HG03354 (cell line): Measurements from ENCODE around the gene TNFRSF25.

Experiments used
- ATAC-seq: cut with Tn5 transposase; IDR thresholded peaks from one replicate; pipeline ENCODE4 v1.9.1; 2021; ENCODE audit warnings: mild to moderate bottlenecking; ENCODE audit not compliant: unreplicated experiment, poor library complexity, severe bottlenecking

TNFRSF25 gene

DNA sequence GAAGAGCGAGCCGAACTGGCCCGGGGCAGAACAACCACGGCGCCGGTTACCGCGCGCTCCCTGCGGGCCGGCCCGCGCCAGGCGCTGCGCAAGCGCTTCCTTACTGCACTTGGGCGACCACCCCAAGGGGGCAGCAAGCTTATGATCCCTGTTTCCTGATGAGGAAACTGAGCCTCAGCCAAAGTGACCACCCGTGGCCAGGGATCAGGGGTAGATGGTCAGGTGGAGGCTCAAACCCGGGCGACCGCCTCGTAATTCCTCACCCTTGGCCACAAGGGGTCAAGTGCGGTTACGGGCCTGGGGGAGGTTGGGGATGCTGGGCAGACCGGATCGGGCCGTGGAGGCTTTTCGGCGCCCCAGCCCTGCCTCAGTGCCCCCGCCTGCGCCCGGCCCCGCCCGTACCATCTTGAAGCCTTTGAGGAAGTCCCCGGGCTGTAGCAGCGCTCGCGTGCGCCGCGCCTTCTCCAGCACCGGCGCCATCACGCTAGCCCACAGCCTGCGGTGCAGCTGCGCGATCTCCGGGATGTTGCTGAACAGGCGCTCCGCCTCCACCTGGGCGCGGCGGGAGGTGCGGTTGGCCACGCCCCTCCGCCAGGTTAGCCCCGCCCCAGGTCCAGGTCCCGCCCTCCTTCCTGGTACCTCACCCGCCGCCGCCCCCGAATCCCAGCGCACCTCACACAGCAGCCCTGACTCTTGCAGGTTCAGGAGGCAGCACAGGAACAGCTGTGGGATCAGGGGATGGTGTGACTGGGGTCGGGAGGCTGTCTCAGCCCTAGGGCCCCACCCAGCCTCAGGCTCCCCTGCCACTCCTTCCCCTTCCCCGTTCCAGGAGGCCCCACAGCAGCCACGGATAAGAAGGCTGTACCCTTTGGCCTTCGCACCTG, 5.4 kb upstream of the TNFRSF25 start:
- no peak for ATAC-seq

DNA sequence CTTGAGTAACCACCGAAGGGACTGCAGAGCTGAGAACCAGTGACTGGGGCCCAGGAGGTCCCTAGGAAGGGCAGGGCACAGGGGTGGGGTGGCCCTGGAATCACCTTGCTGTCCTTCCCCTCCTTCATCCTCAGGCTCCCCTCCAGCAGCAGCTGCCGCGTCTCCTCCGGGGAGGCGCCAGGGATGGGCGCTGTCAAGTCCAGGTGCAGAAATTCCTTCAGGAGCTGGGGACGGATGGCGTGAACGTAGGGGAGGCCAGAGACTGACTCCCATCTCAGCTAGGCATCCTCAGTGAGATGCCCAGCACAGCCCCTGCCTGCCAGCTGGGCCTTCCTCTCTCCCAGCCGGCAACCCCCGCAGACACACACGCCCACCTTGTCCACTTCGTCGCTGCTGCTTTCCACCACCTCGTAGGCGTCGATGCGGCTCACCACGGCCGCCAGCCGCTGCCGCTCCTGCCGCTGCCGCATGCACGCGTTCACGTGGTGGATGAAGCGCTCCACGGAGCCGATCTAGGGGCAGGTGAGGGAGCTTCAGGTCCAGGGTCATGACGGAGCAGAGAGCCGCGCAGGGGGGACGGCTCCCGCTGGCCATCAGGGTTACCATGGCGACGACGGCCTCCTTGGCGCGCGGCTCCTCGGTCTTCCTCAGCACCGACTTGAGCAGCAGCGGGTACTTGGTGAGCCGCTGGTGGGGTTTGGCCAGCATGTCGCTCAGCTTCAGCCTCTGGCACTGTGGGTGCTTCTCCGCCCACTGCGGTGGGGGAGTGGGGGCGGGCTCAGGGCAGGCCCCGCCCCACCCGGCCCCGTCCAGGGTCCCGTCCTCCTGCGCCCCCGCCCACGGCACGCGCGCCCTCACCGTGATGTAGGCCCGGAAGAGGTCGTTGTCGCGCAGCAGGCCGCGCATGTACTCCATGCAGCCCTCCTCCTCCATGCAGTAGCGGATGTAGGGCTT, 4.4 kb upstream of the TNFRSF25 start:
- ATAC-seq = no peak

DNA sequence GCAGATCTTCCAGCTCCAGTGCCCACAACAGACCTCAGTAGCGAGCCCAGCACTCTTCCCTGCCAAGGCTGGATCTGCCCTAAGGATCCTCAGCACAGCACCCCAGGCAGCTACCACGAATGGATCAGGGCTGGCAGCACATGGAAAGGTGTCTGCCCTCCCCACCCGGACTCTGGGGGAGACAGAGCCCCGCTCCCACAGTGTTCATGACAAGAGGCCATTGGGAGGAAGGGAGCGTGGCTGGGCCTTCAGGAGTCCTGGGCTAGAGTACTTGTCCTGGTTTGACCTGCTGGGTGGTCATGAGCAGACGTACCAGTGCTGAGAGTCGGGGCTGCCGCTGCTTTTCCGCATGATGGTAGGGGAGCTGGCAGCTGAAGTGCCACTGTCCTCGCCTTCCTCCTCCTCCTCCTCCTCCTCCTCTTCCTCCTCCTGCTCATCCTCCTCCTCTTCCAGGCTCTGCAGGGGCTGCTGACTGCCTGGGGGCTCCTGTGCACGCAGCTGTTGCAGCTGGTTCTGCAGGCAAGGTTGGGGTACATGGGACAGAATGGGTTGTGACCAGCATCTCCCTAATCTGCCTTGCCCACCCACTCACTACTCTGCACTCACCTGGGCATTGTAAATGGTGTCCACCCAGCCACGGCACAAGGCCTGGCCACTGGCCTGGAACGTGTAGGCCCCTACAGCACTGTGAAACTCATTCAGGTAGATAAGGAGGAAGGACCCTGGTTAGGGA, 2.9 kb upstream of the TNFRSF25 start:
- ATAC-seq = no peak

DNA sequence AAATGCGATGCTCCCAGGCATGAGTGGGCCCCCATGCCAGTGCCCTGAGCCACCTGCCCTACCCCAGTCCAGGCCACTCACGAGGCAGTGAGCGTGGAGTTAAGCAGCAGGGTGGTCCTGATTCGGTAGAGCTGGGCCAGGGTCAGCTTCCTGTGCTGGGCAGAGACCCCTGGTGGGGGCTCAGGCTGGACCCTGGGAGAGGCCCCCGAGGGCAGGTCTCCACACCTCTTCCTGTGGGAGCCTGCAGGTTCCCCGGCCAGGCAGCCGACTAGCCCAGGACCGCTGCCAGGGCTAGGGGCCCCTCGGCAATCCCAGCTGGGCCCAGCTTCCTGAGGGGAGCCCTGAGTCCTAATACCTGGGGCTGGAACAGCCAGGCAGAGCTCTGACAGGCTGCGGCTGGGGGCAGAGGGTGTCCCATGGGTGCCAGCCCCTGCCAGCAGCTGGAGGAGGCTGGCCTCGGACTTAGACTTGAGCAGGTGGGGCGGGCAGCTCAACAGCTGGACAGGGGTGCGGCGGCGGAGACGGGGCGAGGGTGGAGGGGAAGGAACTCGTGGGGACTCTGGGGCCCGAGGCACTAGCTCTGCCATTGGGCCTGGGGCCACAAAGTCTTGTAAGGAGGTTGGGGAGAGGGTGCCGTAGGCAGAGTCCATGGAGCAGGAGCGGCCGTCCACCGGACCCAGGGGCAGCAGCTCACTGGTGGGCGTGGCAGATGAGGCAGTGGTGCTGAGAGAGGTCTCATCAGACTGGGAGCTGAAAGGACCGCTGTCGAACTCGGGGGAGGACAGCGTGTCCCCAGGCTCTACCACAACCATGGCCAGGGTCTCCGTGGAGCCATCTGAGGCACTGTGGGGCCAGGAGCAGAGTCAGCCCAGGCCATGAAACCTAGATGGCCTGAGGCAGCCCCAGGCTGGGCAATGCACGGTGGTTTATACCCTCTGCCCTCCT, 2.0 kb upstream of the TNFRSF25 start:
- ATAC-seq = no peak

DNA sequence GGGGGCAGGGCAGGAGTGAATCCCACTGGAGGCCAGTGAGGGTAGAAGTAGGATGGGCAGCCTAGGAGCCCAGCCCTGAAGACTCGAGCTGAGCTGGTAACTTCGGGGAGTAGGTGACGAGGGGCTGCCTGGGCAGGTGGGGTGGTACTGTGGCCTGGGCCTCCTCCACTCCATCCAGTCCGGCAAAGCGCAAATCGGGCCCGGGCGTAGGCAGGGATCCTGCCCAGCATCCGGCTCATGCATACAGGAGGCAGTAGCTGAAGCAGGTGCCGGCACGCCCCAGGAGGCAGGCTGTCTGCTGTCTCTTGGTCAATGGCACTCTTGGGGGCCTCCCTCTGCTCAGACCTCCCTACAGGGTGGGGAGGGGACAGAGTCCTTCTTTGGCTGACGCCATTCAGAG, 1.3 kb upstream of the TNFRSF25 start:
- ATAC-seq = no peak

DNA sequence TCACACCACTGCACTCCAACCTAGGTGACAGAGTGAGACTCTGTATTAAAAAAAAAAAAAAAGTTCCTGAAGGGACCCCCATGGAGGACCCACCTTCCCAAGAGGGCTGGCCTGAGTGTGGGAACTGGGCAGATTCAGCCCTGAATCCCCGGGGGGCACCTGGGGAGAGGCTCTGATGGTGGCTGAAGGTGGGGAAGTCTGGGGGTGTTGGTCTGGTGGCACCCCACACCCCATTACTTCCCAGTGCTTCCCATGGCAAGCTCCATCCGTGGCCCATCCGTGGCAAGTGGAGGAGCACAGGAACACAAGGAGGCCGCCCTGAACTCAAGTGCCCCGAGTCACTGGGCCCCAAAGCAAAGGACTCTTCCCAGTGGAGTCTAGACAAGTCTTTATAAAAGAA, 778 bp upstream of the TNFRSF25 start:
- ATAC-seq = no peak

DNA sequence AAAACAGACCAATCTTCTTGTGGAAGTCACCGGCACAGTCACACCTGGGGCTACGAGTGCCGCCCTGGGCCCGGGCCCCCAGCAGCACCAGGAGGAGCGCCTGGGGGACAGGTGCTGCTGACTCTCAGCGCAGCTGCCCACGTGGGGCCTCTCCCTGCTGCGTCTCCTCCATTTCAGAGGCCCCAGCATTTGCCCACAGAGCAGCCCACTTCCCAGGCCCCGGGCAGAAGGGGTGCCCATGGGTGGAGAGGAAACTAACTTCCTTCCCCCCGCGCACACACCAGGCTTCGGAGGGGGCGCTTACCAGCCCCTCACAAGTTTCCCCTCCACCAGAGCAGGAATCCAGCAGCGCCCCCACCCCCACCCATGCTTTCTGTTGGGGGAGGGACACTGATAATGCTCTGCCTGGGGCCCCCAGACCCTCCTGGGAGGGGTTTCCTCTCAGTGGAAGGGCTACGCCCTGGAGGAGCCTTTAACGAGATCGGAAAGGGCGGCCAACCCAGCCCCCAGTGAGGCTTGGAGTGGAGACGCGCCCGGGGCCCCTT, 440 bp downstream of the TNFRSF25 start:
- ATAC-seq = no peak

DNA sequence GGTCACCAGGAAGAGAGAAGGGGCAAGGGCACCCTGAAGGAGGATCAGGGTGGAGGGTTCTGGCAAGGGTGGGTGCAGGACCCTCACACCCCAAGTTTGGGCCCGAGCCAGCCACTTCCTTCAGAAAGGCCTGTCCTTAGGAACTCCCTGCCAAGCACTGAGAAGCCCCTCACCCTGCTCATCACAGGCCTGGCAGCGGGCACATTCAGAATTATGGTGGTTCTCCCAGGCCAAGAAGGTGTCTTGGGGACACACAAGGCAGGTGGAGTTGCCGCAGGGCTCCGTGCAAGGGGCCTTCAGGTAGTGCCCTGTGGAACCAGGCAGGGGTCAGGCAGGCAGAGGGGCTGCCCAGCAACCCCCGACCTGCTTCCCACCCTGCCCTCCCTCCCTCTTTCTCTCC, 1.1 kb downstream of the TNFRSF25 start:
- ATAC-seq = no peak

DNA sequence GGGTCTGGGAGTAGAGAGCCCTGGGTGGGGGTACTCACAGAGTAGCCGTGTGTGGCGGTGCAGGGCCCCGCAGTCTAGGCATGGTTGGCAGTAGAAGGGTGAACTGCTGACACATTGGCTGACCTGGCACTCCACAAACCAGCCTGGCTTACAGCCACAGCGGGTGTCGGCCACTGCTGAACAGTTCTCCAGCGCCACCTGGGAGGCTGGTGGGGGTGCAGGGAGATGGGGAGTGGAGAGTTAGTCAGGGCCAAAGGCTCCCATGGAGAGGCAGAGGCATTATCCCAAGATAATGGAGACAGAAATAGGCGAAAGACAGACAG, 1.5 kb downstream of the TNFRSF25 start:
- no peak for ATAC-seq

DNA sequence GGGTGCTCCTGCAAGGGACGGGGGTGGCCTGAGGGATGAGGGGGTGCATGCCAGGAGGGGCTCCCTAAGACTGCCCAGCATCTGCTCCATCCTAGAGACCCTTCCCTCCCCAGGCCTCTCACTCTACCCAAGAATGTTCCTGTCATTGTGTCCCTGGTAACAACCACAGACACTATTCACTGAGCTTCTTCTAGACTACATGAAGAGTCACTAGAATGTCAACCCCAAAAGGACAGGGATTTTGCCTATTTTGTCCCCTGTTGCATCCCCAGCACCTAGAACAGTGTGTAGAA, 2.9 kb downstream of the TNFRSF25 start:
- no peak for ATAC-seq

DNA sequence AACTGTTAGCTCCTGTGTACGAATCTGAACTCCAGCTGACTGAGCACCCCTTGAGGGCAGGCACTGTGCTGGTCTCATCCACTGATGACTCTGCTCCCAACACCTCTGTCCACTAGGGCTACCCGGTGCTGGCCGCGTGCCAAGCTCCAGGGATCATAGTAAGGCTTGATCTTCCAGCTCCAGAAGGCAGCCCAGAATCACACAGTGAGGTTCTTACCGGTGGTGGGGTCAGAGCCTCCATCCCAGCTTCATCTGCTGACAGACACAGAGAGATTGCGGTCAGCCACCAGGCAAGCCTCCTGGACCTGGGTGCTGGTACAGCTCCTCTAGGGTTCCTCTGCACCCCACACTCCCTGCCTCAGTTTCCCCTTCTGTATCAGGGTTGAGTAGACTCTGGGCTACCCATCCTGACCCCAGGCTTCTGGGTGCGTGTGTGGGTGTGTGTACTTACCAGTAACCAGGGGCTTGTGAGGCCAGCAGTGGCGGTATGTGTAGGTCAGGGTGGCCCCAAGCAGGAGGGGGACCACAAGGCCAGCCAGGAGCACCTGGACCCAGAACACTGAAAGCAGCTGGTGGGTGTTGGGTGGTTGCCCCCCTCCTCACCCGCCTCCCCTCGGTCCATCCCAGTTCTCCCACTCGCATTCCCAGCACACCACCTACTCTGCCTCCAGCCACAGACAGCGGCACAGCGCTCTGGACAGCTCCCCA, 3.4 kb downstream of the TNFRSF25 start:
- ATAC-seq = no peak

DNA sequence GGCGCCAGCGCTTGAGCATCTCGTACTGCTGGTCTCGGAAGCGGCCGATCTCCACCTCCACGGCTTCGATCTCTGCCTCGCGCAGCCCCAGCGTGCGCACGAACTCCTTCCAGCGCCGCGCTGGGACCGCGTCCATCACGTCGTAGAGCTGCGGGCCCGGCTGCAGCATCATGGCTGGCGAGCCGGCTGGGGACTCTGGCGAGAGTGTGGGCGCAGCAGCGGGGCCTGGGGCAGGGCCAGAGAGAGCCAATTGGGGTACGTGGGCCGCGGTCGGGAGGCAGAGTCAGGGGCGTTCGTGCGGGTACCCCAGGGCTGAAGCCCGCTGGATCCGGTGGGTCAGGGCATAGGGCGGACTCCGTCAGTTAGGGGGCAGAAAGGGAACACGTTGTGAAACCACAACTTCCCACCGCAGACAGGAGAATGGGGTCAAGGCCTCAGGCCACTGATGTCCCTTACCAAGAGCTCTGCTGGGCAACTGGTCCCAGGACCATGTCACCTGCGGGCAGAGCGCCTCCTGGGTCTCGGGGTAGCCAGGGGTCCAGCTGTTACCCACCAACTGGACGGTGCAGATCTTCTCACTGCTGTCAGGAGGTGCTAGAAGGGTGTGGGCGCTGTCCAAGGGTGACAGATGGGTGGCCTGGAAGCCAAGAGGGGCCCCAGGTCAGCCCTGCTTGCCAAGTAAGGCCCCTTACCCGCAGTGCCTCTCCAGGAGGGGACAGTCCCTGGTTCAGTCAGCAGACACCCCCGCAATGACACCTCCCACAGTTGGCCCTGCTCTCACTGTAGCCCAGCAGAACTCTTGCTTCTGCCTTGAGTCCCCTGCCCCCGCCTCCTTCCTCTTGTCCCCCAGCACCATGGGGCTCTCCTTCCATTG, 4.2 kb downstream of the TNFRSF25 start:
- no peak for ATAC-seq

DNA sequence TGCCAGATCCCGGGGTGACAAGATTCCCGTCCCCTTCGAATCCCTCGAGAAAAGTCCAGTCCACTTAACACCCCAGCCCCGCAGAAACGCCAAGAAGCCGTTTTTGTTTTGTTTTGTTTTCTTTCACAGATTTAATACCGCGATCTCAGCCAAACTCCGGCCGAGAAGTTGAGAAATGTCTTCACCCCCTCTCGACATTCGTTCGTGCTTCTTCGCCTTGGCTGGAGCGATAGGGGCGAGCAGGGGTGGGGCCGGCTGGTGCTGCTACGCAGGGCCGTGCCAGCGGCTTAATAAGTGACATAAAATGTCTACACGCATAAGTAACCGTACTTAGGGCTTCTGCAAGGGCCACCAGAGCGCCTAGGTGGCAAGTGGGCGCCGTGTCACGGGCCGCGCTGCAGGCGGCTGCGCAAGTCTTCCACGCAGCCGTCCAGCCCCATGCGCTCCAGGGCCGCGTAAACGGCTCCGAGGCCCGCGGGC, 4.9 kb downstream of the TNFRSF25 start:
- ATAC-seq = no peak

DNA sequence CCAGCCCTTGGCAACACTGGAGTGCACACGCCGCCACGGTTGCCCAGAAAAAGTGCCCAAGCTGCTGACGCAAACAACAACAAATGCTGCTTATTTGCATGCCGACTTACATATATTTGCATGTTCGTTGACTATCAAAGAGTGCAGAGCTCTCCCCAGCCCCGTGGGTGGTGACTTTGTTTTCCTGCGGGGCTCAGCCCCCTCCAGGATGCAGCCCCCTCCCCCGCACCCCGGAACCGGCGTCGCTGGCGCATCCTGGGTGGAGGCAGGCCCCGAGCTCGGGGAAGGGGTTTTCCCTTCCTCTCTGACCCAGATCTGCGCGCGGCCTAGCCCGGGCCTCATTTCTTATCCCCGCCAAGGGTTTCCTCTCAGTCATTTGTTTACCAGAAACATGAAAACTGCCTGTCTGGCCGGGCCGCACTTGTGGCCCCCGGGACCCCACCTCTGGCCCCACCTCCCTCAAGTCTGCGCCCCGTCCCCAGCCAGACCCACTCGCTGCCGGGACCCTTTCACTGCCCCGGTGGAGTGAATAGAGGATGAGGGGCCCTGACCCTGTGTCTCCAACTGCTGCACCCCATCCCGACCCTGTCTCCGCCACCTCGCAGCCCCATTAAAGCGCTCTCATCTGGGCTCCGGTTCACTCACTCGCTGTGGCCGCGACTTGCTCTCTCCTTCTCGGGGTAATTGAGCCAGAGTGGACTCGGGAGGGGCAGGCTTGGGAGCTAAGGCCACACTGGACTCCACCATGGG, 5.5 kb downstream of the TNFRSF25 start:
- no peak for ATAC-seq

DNA sequence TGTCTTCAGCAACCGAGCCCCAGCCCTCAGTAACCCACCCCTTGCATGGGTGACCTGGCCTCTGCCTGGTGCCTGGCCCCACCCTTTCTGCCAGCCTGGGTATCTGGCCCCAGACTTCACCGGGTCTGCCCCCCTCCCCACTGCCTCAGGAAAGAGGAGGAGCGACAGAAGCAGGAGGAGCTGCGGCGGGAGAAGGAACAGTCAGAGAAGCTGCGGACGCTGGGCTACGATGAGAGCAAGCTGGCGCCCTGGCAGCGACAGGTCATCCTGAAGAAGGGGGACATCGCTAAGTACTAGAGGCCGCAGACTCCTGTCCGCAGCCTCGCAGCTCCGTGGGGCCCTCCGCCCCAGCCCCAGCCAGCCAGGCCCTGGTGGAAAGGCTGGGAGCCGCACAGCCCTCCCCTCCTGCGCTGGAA, 6.1 kb downstream of the TNFRSF25 start:
- ATAC-seq = no peak

DNA sequence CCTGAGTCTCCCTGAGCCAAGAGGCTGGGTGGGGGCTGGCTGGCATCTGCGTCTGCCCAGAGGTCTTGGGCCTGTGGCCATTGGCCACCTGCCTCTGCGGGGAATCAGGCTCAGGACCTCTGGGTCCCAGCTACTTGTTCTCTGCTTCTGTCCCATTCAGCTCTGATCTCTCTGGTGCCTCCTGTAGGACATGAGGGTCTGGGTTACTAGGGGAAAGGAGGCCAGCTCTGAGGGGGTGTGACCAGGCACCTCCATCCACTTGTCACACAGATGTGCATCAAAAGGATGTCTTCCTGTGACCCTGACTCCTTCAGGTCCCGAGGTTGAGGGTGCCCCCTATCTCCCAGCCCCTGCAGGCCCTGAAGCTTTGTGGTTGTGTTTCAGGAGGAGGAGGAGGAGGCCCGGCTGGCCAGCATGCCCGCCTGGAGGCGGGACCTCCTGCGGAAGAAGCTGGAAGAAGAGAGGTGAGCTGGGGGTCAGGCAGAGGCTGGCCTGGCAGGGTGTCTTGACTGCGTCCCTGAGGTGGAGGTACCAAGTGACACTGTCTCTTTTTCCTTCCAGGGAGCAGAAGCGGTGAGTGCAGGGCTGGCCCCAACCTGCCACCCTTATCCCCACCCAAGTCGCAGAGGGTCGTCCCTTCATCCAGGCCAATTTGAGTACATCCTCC, 9.0 kb downstream of the TNFRSF25 start:
- no peak for ATAC-seq
